MM.1S (cell line): Measurements from ENCODE around the gene CYP4Z1.
"Not testable (repeated sequence)": the region's sequence is repeated elsewhere in the genome, so short reads cannot be mapped to it uniquely, and the experiment has no call there.

ENCODE experiments used
- DNase-seq: peaks from one replicate; pipeline ENCODE4 v3.0.0-alpha.2; 2015
- H2AFZ ChIP-seq: fragments of 300-600 bp; sonication (generic); 2 replicates; pipeline ENCODE4 v1.6.0; 2016; ENCODE audit warnings: antibody characterized with exemption, low read length
- H3F3A ChIP-seq: fragments of 300-600 bp; sonication (generic); 2 replicates; pipeline ENCODE4 v1.6.1; 2016; ENCODE audit warnings: mild to moderate bottlenecking, antibody characterized with exemption, low read length, moderate library complexity, mixed read lengths; ENCODE audit not compliant: insufficient read depth
- H3K27ac ChIP-seq: fragments of 300-600 bp; sonication (generic); 2 replicates; pipeline ENCODE4 v1.5.1; 2016; ENCODE audit warnings: mild to moderate bottlenecking, low read length
- H3K27me3 ChIP-seq: fragments of 300-600 bp; sonication (generic); replicated peaks from 2 replicates; pipeline ENCODE4 v1.6.0; 2016; ENCODE audit warnings: low read length; ENCODE audit not compliant: insufficient read depth
- H3K36me3 ChIP-seq: fragments of 300-600 bp; sonication (generic); replicated peaks from 2 replicates; pipeline ENCODE4 v1.6.1; 2016; ENCODE audit warnings: mild to moderate bottlenecking, low read length, mixed read lengths; ENCODE audit not compliant: insufficient read depth
- H3K4me1 ChIP-seq: fragments of 300-600 bp; sonication (generic); 2 replicates; pipeline ENCODE4 v1.6.1; 2016; ENCODE audit warnings: low read length, mixed read lengths
- H3K4me2 ChIP-seq: fragments of 300-600 bp; sonication (generic); 2 replicates; pipeline ENCODE4 v1.6.0; 2016; ENCODE audit warnings: low read depth, low read length
- H3K4me3 ChIP-seq: fragments of 300-600 bp; sonication (generic); 2 replicates; pipeline ENCODE4 v1.5.1; 2016; ENCODE audit warnings: low read length, mixed read lengths
- H3K79me2 ChIP-seq: fragments of 300-600 bp; sonication (generic); 2 replicates; pipeline ENCODE4 v1.6.1; 2016; ENCODE audit warnings: mixed run types, low read length, mixed read lengths
- H3K9ac ChIP-seq: fragments of 300-600 bp; sonication (generic); 2 replicates; pipeline ENCODE4 v1.6.1; 2016; ENCODE audit warnings: low read length, mixed read lengths
- H3K9me2 ChIP-seq: fragments of 300-600 bp; sonication (generic); replicated peaks from 2 replicates; pipeline ENCODE4 v1.6.1; 2016; ENCODE audit warnings: mild to moderate bottlenecking, low read length, mixed read lengths; ENCODE audit not compliant: insufficient read depth
- H3K9me3 ChIP-seq: fragments of 300-600 bp; sonication (generic); replicated peaks from 2 replicates; pipeline ENCODE4 v1.6.1; 2016; ENCODE audit warnings: mild to moderate bottlenecking, low read length, mixed read lengths; ENCODE audit not compliant: insufficient read depth
- H4K20me1 ChIP-seq: fragments of 300-600 bp; sonication (generic); 2 replicates; pipeline ENCODE4 v1.6.1; 2016; ENCODE audit warnings: mild to moderate bottlenecking, low read length, moderate library complexity, mixed read lengths; ENCODE audit not compliant: insufficient read depth
- CTCF ChIP-seq: fragments of 300-600 bp; sonication (generic); IDR thresholded peaks from 2 replicates; pipeline ENCODE4 v1.5.1; 2016; ENCODE audit warnings: antibody characterized with exemption, low read length, mixed read lengths
- EZH2 ChIP-seq: fragments of 300-600 bp; sonication (generic); optimal IDR thresholded peaks from 2 replicates; pipeline ENCODE3; 2017; ENCODE audit warnings: low read depth, mild to moderate bottlenecking, antibody characterized with exemption, low read length, mixed read lengths
- EZH2phosphoT487 ChIP-seq: fragments of 300-600 bp; sonication (generic); IDR thresholded peaks from 2 replicates; pipeline ENCODE4 v1.6.1; 2018; ENCODE audit warnings: antibody characterized with exemption, low read length

CYP4Z1 gene

DNA sequence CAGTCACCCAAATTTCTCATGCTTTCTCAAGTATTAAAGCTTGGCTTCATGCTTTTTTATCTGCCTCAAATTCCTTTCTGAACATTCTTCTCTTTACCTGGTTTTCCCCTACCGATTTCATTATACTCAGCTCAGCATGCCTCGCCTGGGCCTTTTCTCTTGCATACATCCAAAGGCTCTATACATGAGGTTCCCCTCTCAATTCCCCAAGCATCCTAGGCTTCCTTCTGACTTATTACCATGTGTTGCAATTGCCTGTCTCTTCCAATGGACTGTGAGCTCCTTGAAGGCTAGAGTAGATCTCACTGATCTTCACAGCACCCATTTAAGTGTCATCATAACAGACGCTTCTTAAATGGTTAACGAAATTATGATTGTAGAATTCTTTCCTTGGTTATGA, 46.1 kb downstream of the CYP4Z1 start:
- no peak for TF ChIP-seq CTCF
- no peak for TF ChIP-seq EZH2phosphoT487
- no peak for TF ChIP-seq EZH2
- no peak overlapping the region for H3K27ac ChIP-seq

DNA sequence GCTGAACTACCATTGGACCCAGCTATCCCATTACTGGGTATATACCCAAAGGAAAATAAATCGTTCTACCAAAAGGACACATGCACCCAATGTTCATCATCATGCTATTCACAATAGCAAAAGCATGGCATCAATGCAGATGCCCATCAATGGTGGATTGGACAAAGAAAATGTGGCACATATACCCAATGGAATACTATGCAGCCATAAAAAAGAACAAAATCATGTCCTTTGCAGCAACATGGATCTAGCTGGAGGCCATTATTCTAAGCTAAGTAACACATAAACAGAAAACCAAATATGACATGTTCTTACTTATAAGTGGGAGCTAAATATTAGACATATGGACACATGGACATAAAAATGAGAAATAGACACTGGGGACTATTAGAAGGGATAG, 54.0 kb downstream of the CYP4Z1 start:
- H3K27me3 ChIP-seq, H3K9me3 ChIP-seq, H3K4me2 ChIP-seq, H2AFZ ChIP-seq, H3K79me2 ChIP-seq, H3K9ac ChIP-seq, H3K9me2 ChIP-seq, H3K36me3 ChIP-seq, H3F3A ChIP-seq, H3K4me1 ChIP-seq, H4K20me1 ChIP-seq, H3K27ac ChIP-seq, H3K4me3 ChIP-seq, DNase-seq: not testable (repeated sequence)

More for the DNA sequence above, 46.1 kb downstream of the CYP4Z1 start:
- H3K9ac ChIP-seq: no peak overlapping the region
- H3K4me3 ChIP-seq: no peak overlapping the region
- H3K27me3 ChIP-seq: no peaks in the 10 kb centered on the region; the same call in 1 of the 2 replicates
- H3F3A ChIP-seq: no peaks in the 10 kb centered on the region
- no peak overlapping the region for H2AFZ ChIP-seq
- no peaks in the 10 kb centered on the region for H4K20me1 ChIP-seq
- H3K9me3 ChIP-seq: no peaks in the 10 kb centered on the region
- no peak overlapping the region for H3K4me2 ChIP-seq
- no peak for DNase-seq
- H3K79me2 ChIP-seq: no peaks in the 10 kb centered on the region
- H3K36me3 ChIP-seq: no peaks in the 10 kb centered on the region
- no peaks in the 10 kb centered on the region for H3K4me1 ChIP-seq
- no peaks in the 10 kb centered on the region for H3K9me2 ChIP-seq

DNA sequence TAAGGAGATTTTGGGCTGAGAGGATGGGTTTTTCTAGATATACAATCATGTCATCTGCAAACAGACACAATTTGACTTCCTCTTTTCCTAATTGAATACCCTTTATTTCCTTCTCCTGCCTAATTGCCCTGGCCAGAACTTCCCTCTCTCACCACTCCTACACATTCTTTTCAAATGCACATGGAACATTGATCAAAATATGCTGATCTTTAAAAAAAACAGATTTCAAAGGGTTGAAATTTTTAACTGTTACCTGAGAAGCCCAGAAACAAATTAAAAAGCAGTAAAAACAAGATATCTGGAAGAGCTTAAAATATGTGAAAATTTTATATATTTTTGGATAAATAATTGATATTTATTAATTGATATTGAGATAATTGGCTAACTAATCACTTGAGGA, 57.8 kb downstream of the CYP4Z1 start:
- not testable (repeated sequence) for H4K20me1 ChIP-seq, H3K4me1 ChIP-seq, H3K9me2 ChIP-seq, H3K9me3 ChIP-seq, H3K4me3 ChIP-seq, H3K27ac ChIP-seq, H3K79me2 ChIP-seq, H3K27me3 ChIP-seq, H3K36me3 ChIP-seq, H3F3A ChIP-seq, H3K9ac ChIP-seq, H2AFZ ChIP-seq, DNase-seq, H3K4me2 ChIP-seq

- not testable (repeated sequence) for H2AFZ ChIP-seq, H3K4me1 ChIP-seq, H3K9me3 ChIP-seq, H3K36me3 ChIP-seq, H4K20me1 ChIP-seq, H3K27me3 ChIP-seq, H3K4me3 ChIP-seq, H3K9ac ChIP-seq, H3K79me2 ChIP-seq, H3F3A ChIP-seq, DNase-seq, H3K27ac ChIP-seq, H3K4me2 ChIP-seq, H3K9me2 ChIP-seq
Observed at GRCh38 chr1:47126997-47127396, 60.0 kb downstream of the CYP4Z1 start.

- Histone ChIP-seq H3K4me3 (no peak overlapping the region), H3K4me1 (no peaks in the 10 kb centered on the region), H3K9me3 (no peaks in the 10 kb centered on the region), H3K4me2 (no peak overlapping the region), H4K20me1 (no peaks in the 10 kb centered on the region), H3K36me3 (no peaks in the 10 kb centered on the region), H3K9me2 (no peaks in the 10 kb centered on the region), H3K9ac (no peak overlapping the region), H3K27me3 (no peaks in the 10 kb centered on the region), H2AFZ (no peak overlapping the region), H3K27ac (no peak overlapping the region), H3F3A (no peaks in the 10 kb centered on the region), H3K79me2 (no peaks in the 10 kb centered on the region)
- TF ChIP-seq EZH2 (no peak), EZH2phosphoT487 (no peak), CTCF (no peak)
- no peak for DNase-seq
Observed at GRCh38 chr1:47128221-47128620, 61.2 kb downstream of the CYP4Z1 start.

GRCh38 chr1:47128854-47129253, 61.8 kb downstream of the CYP4Z1 start:
- not testable (repeated sequence) for DNase-seq, H3K27ac ChIP-seq, H3K9ac ChIP-seq, H3F3A ChIP-seq, H3K36me3 ChIP-seq, H3K9me2 ChIP-seq, H3K4me3 ChIP-seq, H4K20me1 ChIP-seq, H3K27me3 ChIP-seq, H3K9me3 ChIP-seq, H3K4me2 ChIP-seq, H2AFZ ChIP-seq, H3K4me1 ChIP-seq, H3K79me2 ChIP-seq
